ENCODE measurements around the gene DCAF6.

Gene DCAF6

GRCh38 chr1:167995038-167995437, 58.6 kb downstream of the DCAF6 start:
- DNase-seq (ENCODE audit: low read depth), result no peak
- no peak overlapping the region for H3K4me3 ChIP-seq (ENCODE audit: low read depth, low read length)
- in situ Hi-C loops (cut with HindIII; ENCODE audit: low sequenced_read_pairs), result no loop called here
- TF ChIP-seq CTCF (IDR thresholded peaks at IDR 0.05; ENCODE audit: low read depth, low read length, missing control alignments), result no peak

GRCh38 chr1:167996266-167996665, 59.8 kb downstream of the DCAF6 start:
- in situ Hi-C loops (cut with HindIII; ENCODE audit: low sequenced_read_pairs), result no loop called here
- no peak for DNase-seq (ENCODE audit: low read depth)
- H3K4me3 ChIP-seq (ENCODE audit: low read depth, low read length), result no peak overlapping the region
- no peak for TF ChIP-seq CTCF (IDR thresholded peaks at IDR 0.05; ENCODE audit: low read depth, low read length, missing control alignments)

GRCh38 chr1:167997037-167997575, 60.6 kb downstream of the DCAF6 start:
- TF ChIP-seq CTCF (IDR thresholded peaks at IDR 0.05; ENCODE audit: low read depth, low read length, missing control alignments), result no peak
- DNase-seq (ENCODE audit: low read depth), result no peak
- in situ Hi-C loops (cut with HindIII; ENCODE audit: low sequenced_read_pairs), result no loop called here
- no peak overlapping the region for H3K4me3 ChIP-seq (ENCODE audit: low read depth, low read length)

GRCh38 chr1:167999877-168000276, 63.4 kb downstream of the DCAF6 start:
- in situ Hi-C loops (cut with HindIII; ENCODE audit: low sequenced_read_pairs), result no loop called here
- no peak for TF ChIP-seq CTCF (IDR thresholded peaks at IDR 0.05; ENCODE audit: low read depth, low read length, missing control alignments)
- H3K4me3 ChIP-seq (ENCODE audit: low read depth, low read length), result no peak overlapping the region
- no peak for DNase-seq (ENCODE audit: low read depth)

GRCh38 chr1:168000656-168001055, 64.2 kb downstream of the DCAF6 start:
- H3K4me3 ChIP-seq (ENCODE audit: low read depth, low read length), result no peak overlapping the region
- in situ Hi-C loops (cut with HindIII; ENCODE audit: low sequenced_read_pairs), result no loop called here
- no peak for DNase-seq (ENCODE audit: low read depth)
- TF ChIP-seq CTCF (IDR thresholded peaks at IDR 0.05; ENCODE audit: low read depth, low read length, missing control alignments), result no peak

- H3K4me3 ChIP-seq (ENCODE audit: low read depth, low read length), result no peak overlapping the region
- TF ChIP-seq CTCF (IDR thresholded peaks at IDR 0.05; ENCODE audit: low read depth, low read length, missing control alignments), result no peak
- DNase-seq (ENCODE audit: low read depth), result no peak
- in situ Hi-C loops (cut with HindIII; ENCODE audit: low sequenced_read_pairs), result no loop called here
Measured at GRCh38 chr1:168001213-168001612, 64.7 kb downstream of the DCAF6 start.

- in situ Hi-C loops (cut with HindIII; ENCODE audit: low sequenced_read_pairs), result no loop called here
- no peak for DNase-seq (ENCODE audit: low read depth)
- no peak for TF ChIP-seq CTCF (IDR thresholded peaks at IDR 0.05; ENCODE audit: low read depth, low read length, missing control alignments)
- H3K4me3 ChIP-seq (ENCODE audit: low read depth, low read length), result no peak overlapping the region
Measured at GRCh38 chr1:168004531-168004930, 68.0 kb downstream of the DCAF6 start.

Measured in astrocyte of the cerebellum (primary cell).